Neural progenitor cell (in vitro differentiated cells): ENCODE measurements around the gene PSMC3. TPM values are rescaled to one million over a fixed set of nuclear protein-coding genes. Genes with fewer than 3 reads are reported as not detected.

Experiments
- DNase-seq: peaks from one replicate; pipeline ENCODE4 v3.0.0-alpha.2; 2016; ENCODE audit warnings: low spot score
- H2AFZ ChIP-seq: fragments of 200-600 bp; sonication (generic); replicated peaks from 2 replicates; pipeline ENCODE4 v1.6.1; 2016; ENCODE audit warnings: antibody characterized with exemption
- H3F3A ChIP-seq: fragments of 200-600 bp; sonication (generic); 2 replicates; pipeline ENCODE4 v1.6.1; 2016; ENCODE audit warnings: antibody characterized with exemption, low read depth
- H3K27ac ChIP-seq: fragments of 200-600 bp; sonication (generic); 2 replicates; pipeline ENCODE4 v1.5.1; 2016; ENCODE audit warnings: mild to moderate bottlenecking
- H3K27me3 ChIP-seq: fragments of 200-600 bp; sonication (generic); 2 replicates; pipeline ENCODE4 v1.6.1; 2016; ENCODE audit warnings: mild to moderate bottlenecking, moderate library complexity
- H3K36me3 ChIP-seq: fragments of 200-600 bp; sonication (generic); 2 replicates; pipeline ENCODE4 v1.5.1; 2016
- H3K4me1 ChIP-seq: fragments of 200-600 bp; sonication (generic); 2 replicates; pipeline ENCODE4 v1.6.1; 2016; ENCODE audit warnings: mixed run types
- H3K4me2 ChIP-seq: fragments of 200-600 bp; sonication (generic); 2 replicates; pipeline ENCODE4 v1.6.1; 2016
- H3K4me3 ChIP-seq: fragments of 200-600 bp; sonication (generic); 2 replicates; pipeline ENCODE4 v1.5.1; 2016
- H3K79me2 ChIP-seq: fragments of 200-600 bp; sonication (generic); 2 replicates; pipeline ENCODE4 v1.6.1; 2016; ENCODE audit warnings: low read depth
- H3K9ac ChIP-seq: fragments of 200-600 bp; sonication (generic); 2 replicates; pipeline ENCODE4 v1.6.1; 2016
- H3K9me3 ChIP-seq: fragments of 200-600 bp; sonication (generic); 2 replicates; pipeline ENCODE4 v1.5.1; 2016; ENCODE audit warnings: low read depth
- H4K20me1 ChIP-seq: fragments of 200-600 bp; sonication (generic); 2 replicates; pipeline ENCODE4 v1.6.1; 2016; ENCODE audit warnings: low read depth
- H3K27ac Mint-ChIP-seq: 3 replicates; pipeline ENCODE4 v1.8.0; 2021; ENCODE audit warnings: mixed read lengths
- H3K27me3 Mint-ChIP-seq: 2 replicates; pipeline ENCODE4 v1.8.0; 2022; ENCODE audit warnings: low read depth, mild to moderate bottlenecking, inconsistent platforms, moderate library complexity, mixed read lengths; ENCODE audit not compliant: insufficient read depth
- H3K36me3 Mint-ChIP-seq: 3 replicates; pipeline ENCODE4 v1.8.0; 2021; ENCODE audit warnings: mixed read lengths
- H3K4me1 Mint-ChIP-seq: 3 replicates; pipeline ENCODE4 v1.8.0; 2021; ENCODE audit warnings: mixed read lengths
- H3K4me3 Mint-ChIP-seq: 3 replicates; pipeline ENCODE4 v1.8.0; 2021; ENCODE audit warnings: mild to moderate bottlenecking, moderate library complexity, mixed read lengths
- H3K9me3 Mint-ChIP-seq: 3 replicates; pipeline ENCODE4 v1.8.0; 2020; ENCODE audit warnings: mixed read lengths
- CTCF ChIP-seq: fragments of 200-600 bp; sonication (generic); IDR thresholded peaks from 2 replicates; pipeline ENCODE4 v1.5.1; 2017; ENCODE audit warnings: antibody characterized with exemption, mild to moderate bottlenecking
- EZH2 ChIP-seq: fragments of 200-600 bp; sonication (generic); IDR thresholded peaks from 2 replicates; pipeline ENCODE4 v1.6.1; 2017; ENCODE audit warnings: antibody characterized with exemption, mild to moderate bottlenecking, moderate library complexity
- EZH2phosphoT487 ChIP-seq: fragments of 200-600 bp; sonication (generic); IDR thresholded peaks from 2 replicates; pipeline ENCODE4 v1.6.1; 2017; ENCODE audit warnings: antibody characterized with exemption
- total RNA-seq: library from RNA; depleted of rRNA; stranded (reverse); fragments of >200 nt; gene quantifications from 2 replicates; pipeline ENCODE4 v1.2.3, GENCODE V29; 2015; ENCODE audit warnings: low replicate concordance

Gene PSMC3
- total RNA-seq, 1 donor from 2014 or later, result 175 TPM

GRCh38 chr11:47392546-47393162, 33.6 kb downstream of the PSMC3 start:
- Histone ChIP-seq H3K79me2 (no peaks in the 10 kb centered on the region), H3K27ac (no peak overlapping the region), H3K9me3 (no peaks in the 10 kb centered on the region), H3F3A (no peaks in the 10 kb centered on the region), H4K20me1 (no peaks in the 10 kb centered on the region), H3K4me3 (no peak overlapping the region), H3K9ac (no peak overlapping the region), H3K27me3 (no peaks in the 10 kb centered on the region), H2AFZ (no peak overlapping the region), H3K4me2 (no peak overlapping the region), H3K36me3 (no peaks in the 10 kb centered on the region), H3K4me1 (no peaks in the 10 kb centered on the region)
- H3K4me1 Mint-ChIP-seq, result no peaks in the 10 kb centered on the region
- H3K4me3 Mint-ChIP-seq, result no peak overlapping the region
- no peak for DNase-seq
- no peaks in the 10 kb centered on the region for H3K9me3 Mint-ChIP-seq
- TF ChIP-seq EZH2 (no peak), EZH2phosphoT487 (no peak), CTCF (no peak)
- H3K27me3 Mint-ChIP-seq, result no peaks in the 10 kb centered on the region
- no peak overlapping the region for H3K27ac Mint-ChIP-seq
- H3K36me3 Mint-ChIP-seq, result no peaks in the 10 kb centered on the region

GRCh38 chr11:47391711-47392432, 34.4 kb downstream of the PSMC3 start:
- Histone ChIP-seq H3K9ac (no peak overlapping the region), H2AFZ (no peak overlapping the region), H3K79me2 (no peaks in the 10 kb centered on the region), H3K27ac (no peak overlapping the region), H3K4me3 (no peak overlapping the region), H3K4me1 (no peaks in the 10 kb centered on the region), H3K9me3 (no peaks in the 10 kb centered on the region), H3K4me2 (no peak overlapping the region), H4K20me1 (no peaks in the 10 kb centered on the region), H3K36me3 (no peaks in the 10 kb centered on the region), H3F3A (no peaks in the 10 kb centered on the region), H3K27me3 (no peaks in the 10 kb centered on the region)
- no peak for TF ChIP-seq EZH2
- no peak for TF ChIP-seq EZH2phosphoT487
- TF ChIP-seq CTCF, result no peak
- Mint-ChIP-seq H3K36me3 (no peaks in the 10 kb centered on the region), H3K4me1 (no peaks in the 10 kb centered on the region), H3K4me3 (no peak overlapping the region), H3K9me3 (no peaks in the 10 kb centered on the region), H3K27me3 (no peaks in the 10 kb centered on the region), H3K27ac (no peak overlapping the region)
- DNase-seq, result no peak

GRCh38 chr11:47391077-47391583, 35.1 kb downstream of the PSMC3 start:
- no peak overlapping the region for H3K27ac ChIP-seq
- H3K27ac Mint-ChIP-seq, result no peak overlapping the region
- DNase-seq, result no peak
- no peaks in the 10 kb centered on the region for H3K4me1 Mint-ChIP-seq
- no peaks in the 10 kb centered on the region for H3K79me2 ChIP-seq
- no peaks in the 10 kb centered on the region for H3K36me3 ChIP-seq
- H3K4me3 Mint-ChIP-seq, result no peak overlapping the region
- no peak overlapping the region for H3K4me3 ChIP-seq
- no peaks in the 10 kb centered on the region for H3K27me3 ChIP-seq
- no peaks in the 10 kb centered on the region for H3F3A ChIP-seq
- no peaks in the 10 kb centered on the region for H3K9me3 ChIP-seq
- TF ChIP-seq EZH2 (no peak), CTCF (no peak), EZH2phosphoT487 (no peak)
- H3K4me1 ChIP-seq, result no peaks in the 10 kb centered on the region
- H3K27me3 Mint-ChIP-seq, result no peaks in the 10 kb centered on the region
- no peak overlapping the region for H3K9ac ChIP-seq
- no peak overlapping the region for H3K4me2 ChIP-seq
- no peak overlapping the region for H2AFZ ChIP-seq
- H3K36me3 Mint-ChIP-seq, result no peaks in the 10 kb centered on the region
- H4K20me1 ChIP-seq, result no peaks in the 10 kb centered on the region
- H3K9me3 Mint-ChIP-seq, result no peaks in the 10 kb centered on the region
